Tibial nerve (tissue), 4 donors: Measurements from ENCODE around the gene OSGEPL1.

Source experiments
- CTCF ChIP-seq, 5 experiments: fragments of 200-600 bp in 3 of 5; fragments of 450-650 bp in 2 of 5; sonication (generic) in 3 of 5; IDR thresholded peaks; one replicate each; pipeline ENCODE4 v1.5.1; 2016 to 2019; ENCODE audit warnings: antibody characterized with exemption in 5 of 5, mild to moderate bottlenecking in 3 of 5, moderate library complexity in 2 of 5
- EP300 ChIP-seq, 2 donors: sonication (generic); formaldehyde crosslinking; IDR thresholded peaks; one replicate each; pipeline ENCODE4 v1.6.1; 2017; ENCODE audit warnings: antibody characterized with exemption in 2 of 2, mild to moderate bottlenecking in 1 of 2
- POLR2A ChIP-seq, 2 donors: fragments of 450-650 bp; IDR thresholded peaks; one replicate each; pipeline ENCODE4 v1.6.1; 2017; ENCODE audit warnings: antibody characterized with exemption in 2 of 2, mild to moderate bottlenecking in 2 of 2, moderate library complexity in 2 of 2

DNA sequence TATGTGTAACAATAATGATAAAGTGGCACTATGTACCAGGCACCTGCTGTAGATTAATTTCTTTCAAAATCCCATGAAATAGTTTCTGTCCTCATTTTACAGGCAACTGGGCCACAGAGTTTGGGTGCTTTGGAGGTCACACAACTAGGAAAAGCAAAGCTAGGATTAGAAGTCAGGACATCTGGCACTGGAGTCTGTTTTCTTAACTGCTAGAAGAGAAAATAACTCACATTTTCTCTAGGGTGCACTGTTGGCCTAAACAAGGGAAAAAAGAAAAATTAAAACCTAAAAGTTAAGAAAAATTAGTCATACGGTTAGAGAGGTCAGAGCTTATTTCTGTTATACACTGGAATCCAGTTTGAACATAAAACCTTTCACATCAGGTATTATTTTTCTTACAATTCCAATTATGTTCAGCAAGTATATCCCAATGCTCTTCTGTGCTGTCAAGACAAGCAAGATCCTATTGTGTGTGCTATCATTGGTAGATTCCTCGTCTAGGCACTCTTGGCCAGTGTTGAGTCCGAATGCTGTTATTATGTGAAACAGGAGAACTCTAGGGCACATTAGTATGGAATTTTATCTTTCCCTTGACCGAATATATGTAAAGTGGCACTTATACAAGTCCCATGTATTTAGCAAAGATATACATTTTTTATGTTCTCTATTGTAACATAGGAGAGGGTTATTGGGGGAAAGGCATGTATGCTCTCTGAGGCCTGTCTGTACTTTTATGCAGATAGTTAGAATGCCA lies 1.5 kb upstream of the OSGEPL1 start:
- TF ChIP-seq CTCF (IDR thresholded peaks at IDR 0.05) (no peak), POLR2A (IDR thresholded peaks at IDR 0.05) (no peak), EP300 (IDR thresholded peaks at IDR 0.05) (no peak)
